ENCODE results near the gene TMEM89.

Gene TMEM89, protein sequence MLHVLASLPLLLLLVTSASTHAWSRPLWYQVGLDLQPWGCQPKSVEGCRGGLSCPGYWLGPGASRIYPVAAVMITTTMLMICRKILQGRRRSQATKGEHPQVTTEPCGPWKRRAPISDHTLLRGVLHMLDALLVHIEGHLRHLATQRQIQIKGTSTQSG

GRCh38 chr3:48621461-48621869 is at the start of gene TMEM89:
TSS of gene TMEM89 (minus strand) at chr3:48621769. CDS start at chr3:48621756, 13 bp downstream.
- DNase-seq: no peak

DNA sequence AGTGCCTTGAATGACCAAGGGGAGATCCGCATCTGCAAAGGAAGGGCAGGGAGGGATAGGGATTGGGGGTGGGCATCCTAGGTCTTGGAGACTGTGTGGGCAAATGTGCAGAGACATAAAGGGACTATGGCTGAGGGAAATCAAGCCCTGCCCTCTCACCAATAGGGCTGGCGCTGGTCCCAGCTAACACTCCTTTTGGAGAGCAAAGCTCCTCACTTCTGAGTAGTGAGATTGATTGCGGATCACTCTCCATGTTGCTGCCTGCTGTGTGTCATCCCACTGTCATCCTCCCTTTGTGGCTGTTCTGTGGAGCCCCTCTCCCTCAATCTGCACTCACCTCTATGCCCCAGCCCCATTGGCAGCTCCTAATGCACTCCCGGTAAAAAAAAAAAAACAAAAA is 43.4 kb upstream of the TMEM89 start:
- DNase-seq: no peak

GRCh38 chr3:48664313-48664644 is 42.7 kb upstream of the TMEM89 start:
- no peak for DNase-seq

GRCh38 chr3:48663489-48664312 is 42.1 kb upstream of the TMEM89 start:
- DNase-seq: peak; percentile 70 to 99 (median 94)

DNA sequence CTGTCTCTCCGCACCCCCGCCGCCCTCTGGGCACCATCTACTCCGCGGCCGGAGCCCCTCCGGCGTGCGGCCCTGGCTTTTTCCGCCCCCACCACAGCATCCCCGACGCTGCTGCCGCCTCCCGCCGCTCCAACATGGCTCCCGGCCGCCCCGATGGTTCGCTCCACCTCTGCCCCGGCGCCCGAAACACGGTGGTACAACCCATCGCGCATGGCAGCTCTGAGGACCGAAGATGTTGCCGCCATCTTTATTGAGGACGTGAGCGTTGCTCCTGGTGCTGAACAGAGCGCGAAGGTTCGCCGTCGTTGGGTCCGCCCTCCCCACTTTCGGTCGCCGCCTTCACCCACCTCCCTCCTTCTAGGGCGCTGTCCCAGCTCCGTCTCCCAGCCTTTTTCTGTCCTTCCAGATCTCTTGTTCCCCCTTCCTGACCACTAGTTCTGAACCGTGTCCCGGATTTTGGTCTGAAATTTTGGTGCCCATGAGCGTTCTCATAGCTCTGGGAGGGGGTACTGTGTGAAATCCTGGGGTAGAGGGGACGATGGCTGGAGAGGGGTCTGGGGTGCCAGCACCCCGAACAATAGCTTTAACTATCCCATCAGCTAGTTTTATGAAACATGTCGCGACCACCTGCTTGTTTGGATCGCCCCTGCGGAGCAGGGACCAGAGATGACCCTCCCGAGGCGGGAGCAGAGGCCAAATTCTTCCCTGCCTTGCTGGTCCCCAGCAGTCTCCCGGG is 41.4 kb upstream of the TMEM89 start, which contains the start of gene CELSR3:
Gene CELSR3, minus strand, starts transcription at position 134 of the 736 bp plus-strand sequence. CDS start 252 bp downstream, outside the sequence.
- DNase-seq: peak in 49 of 51 donors; percentile 11 to 88 (median 71)

DNA sequence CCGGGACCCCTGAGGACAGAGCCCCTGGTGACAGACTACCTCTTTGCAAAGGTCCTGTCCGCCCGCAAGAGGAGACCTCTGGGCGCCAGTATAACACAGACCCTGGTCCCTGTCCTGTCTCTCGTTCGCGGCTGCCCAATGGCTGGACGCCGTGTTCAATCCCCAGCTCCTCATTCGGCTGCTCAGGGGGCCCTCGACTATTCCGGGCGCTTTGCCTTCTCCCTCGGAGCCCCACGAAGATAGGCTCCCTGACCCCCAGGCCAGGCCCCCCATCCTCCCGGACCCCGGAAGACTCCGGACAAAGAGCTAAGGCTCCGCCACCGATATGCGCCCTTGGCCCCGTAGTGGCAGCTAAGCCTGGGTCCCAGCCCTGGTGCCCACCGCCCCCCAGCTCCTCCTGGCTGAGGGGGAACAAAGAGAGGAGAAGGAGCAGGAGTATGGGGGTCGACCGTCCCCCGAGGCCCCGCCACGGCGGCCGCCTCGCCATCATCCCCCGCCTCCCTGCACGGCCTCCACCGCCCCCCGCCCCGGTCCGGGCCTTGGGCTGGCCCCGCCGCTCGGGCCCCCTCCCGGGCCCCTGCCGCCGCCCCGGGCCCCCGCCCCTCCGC is 40.7 kb upstream of the TMEM89 start:
- peak in 7 of 51 donors; percentile 10 to 50 (median 39) for DNase-seq

GRCh38 chr3:48661501-48662144 is 40.1 kb upstream of the TMEM89 start:
- peak in 50 of 51 donors; percentile 11 to 76 (median 51) for DNase-seq

GRCh38 chr3:48660800-48661400 is 39.3 kb upstream of the TMEM89 start:
- no peak for DNase-seq

GRCh38 chr3:48656841-48657281 is 35.3 kb upstream of the TMEM89 start:
- no peak for DNase-seq

DNA sequence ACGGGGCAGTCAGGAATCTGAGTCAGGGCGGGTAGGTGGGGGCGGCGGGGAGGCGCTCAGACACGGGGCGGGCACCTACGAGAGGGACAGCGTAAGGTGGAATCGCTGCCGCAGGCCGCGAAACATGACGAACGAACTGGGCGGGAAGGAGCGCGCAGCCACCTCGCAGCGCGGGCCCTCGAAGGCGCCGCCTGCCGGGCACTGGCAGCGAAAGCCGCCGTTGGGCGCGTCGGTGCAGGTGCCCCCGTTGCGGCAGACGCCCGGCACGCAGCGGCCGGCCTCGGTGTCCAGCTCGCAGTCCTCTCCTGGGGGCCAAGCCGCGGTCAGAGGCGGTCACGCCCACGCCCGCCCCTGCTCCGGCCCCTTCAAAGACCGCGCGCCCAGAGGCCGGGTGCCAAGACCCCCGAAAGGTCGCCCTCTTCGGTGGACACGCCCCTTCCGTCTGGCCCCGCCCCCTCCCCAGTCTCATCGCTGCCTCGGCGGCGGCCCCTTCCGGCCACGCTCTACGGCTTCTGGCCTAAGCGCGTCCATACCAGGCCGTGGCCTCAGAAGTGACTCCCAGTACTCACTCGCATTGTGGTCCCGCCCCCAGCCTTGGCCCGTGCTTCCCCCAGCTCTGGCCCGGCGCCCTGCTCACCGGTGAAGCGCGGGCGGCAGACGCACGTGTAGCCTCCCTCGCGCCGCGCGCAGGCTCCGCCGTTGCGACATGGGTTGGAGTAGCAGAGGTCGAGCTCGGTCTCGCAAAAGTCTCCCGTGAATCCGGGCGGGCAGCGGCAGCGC is 34.7 kb upstream of the TMEM89 start:
- peak in 35 of 51 donors; percentile 1 to 64 (median 31) for DNase-seq

DNA sequence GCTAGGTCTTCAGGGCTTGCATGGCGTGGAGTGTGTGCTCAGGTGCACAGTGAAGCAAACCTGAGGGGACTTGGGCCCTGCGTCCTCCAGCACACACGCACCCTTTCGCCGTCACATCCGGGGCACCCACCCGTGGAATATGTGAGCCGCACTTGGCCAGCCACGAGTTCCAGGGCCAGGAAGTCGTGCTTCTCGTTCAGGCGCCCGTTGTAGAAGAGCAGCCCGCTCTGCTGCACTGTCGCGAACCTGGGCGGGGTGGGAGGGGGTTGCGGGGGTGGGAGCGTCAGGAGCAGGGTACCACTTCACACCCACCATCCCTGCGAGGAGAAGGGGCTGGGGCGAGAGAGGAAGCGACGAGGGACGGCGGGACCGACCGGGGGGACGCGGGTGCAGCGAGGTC is 34.0 kb upstream of the TMEM89 start:
- DNase-seq: no peak

GRCh38 chr3:48655063-48655462 is 33.5 kb upstream of the TMEM89 start:
- no peak for DNase-seq

DNA sequence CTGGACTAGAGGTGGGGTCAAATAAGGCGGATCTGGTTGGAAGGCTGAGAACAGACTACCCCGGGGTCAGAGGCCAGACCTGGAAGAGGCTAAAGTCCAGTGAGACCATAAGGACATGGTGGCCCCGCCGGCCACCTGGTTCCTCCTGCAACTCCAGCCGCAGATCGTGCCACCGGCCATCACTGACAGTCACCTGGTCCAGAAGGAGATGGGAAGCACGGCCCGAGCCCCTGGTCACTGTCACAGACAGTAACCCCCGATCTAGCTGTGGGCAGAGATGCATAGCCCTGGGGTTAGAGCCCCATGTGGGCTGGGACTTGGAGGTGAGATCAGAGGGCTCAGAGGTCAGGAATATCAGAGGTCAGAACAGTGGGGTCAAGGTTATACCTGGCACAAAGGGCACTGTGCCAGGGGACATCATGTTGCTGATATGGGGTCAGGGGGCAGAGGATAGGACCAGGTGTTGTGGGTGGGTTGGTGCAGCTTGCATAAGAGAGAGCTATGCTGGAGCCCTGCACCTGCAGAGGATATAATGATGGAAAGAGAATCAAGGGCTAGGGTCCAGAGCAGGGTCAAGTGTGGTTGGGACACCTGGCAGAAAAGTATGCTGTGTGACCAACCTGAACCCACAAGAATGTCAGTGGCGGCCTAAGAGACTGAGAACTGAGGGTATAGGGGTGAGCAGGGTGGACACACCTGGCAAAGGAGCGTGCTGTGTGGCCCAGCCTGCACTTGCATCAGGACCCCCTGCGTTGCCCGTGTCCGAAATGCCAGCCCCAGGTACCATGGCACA is 31.6 kb upstream of the TMEM89 start:
- no peak for DNase-seq

DNA sequence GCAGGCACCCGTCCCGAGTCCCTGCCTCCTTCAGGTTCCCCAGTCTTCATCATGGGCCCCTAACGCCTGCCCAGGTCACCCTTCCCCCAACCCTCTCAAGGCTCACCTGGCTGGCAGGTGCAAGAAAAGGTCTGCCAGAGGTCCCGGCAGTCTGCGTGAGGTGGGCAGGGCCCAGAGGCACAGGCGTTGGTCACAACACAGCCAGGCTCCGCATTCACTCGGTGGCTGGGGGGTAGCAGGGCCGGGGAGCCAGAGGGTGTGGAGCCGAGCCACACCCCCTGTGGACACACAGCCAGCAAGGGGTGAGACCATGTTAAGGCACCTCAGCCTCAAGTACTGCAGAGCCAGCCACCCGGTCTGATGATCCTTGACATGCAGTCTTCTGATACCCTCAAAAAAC is 30.2 kb upstream of the TMEM89 start:
- DNase-seq: no peak

DNA sequence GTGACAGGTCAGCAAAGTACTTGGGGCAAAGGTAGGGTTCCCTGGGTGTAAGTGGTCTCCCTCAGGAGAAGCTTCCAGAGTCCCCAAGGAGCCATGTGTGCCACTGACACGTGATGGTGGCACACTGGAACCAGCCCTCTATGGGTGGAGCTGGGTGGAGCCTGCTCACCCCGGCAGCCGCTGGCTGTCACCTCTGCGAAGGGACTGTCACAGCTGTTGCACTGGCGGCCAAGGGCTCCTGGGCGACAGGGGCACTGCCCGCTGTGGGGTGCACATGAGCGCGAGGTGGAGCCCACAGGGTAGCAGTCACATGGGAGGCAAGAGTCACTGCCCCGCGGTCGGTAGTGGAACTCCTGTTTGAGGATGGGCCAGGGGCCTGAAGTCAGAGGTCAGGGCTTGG is 29.2 kb upstream of the TMEM89 start:
- no peak for DNase-seq

DNA sequence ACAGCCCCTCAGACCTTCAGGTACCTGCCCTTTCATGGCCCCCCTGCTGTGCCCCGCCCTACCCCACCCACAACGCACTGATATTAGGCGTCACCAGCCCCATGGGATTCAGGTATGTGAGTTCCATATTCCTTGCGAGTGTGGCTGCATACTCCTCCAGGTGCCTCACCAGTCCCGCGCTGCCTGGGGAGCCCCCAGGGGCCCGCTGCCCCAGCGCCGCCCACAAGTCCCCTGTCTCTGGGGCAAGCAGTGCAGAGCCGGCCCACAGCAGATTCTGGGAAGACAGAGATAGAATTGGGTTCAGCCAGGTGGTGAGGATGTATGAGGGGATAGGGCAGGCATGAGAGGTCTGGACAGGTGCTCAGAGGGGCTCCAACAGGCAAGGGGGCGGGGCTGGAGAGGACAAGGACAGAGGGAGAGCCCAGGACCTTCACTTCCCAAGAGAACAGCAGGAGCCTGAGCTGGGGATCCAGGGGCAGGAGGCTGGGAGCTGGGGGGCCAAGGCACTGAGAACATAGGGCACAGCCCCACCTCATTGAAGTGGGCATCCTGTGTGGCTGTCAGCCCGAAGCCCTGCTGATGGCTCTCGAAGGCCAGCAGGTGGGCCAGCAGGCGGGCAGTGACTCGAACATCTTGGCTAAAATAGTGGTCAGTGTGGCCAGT is 26.8 kb upstream of the TMEM89 start:
- DNase-seq: no peak

GRCh38 chr3:48647714-48648113 is 26.1 kb upstream of the TMEM89 start:
- DNase-seq: no peak

All from hypothalamus (tissue), 51 donors.